GM12875 (cell line): ENCODE measurements around the gene CSNK1E.

Source experiments
- H3K4me3 ChIP-seq: one replicate; pipeline ENCODE4 v1.5.1; 2011; ENCODE audit warnings: low read depth, low read length, control low read depth
- TF ChIP-seq, protein P1 (sequence below): IDR thresholded peaks from 2 replicates; pipeline ENCODE4 v1.5.1; 2011; ENCODE audit warnings: low read depth, mild to moderate bottlenecking, control low read depth, inconsistent platforms, low read length, moderate library complexity, borderline replicate concordance; ENCODE audit not compliant: insufficient read depth

Gene CSNK1E

GRCh38 chr22:38260761-38261681 lies 56.2 kb downstream of the CSNK1E start:
- TF ChIP-seq, protein P1, sequence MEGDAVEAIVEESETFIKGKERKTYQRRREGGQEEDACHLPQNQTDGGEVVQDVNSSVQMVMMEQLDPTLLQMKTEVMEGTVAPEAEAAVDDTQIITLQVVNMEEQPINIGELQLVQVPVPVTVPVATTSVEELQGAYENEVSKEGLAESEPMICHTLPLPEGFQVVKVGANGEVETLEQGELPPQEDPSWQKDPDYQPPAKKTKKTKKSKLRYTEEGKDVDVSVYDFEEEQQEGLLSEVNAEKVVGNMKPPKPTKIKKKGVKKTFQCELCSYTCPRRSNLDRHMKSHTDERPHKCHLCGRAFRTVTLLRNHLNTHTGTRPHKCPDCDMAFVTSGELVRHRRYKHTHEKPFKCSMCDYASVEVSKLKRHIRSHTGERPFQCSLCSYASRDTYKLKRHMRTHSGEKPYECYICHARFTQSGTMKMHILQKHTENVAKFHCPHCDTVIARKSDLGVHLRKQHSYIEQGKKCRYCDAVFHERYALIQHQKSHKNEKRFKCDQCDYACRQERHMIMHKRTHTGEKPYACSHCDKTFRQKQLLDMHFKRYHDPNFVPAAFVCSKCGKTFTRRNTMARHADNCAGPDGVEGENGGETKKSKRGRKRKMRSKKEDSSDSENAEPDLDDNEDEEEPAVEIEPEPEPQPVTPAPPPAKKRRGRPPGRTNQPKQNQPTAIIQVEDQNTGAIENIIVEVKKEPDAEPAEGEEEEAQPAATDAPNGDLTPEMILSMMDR, result no peak
- H3K4me3 ChIP-seq, result no peak overlapping the region

- TF ChIP-seq, protein P1, result no peak
- no peak overlapping the region for H3K4me3 ChIP-seq
These were observed 57.9 kb downstream of the CSNK1E start for GRCh38 chr22:38259370-38259769.

GRCh38 chr22:38258895-38259294 lies 58.3 kb downstream of the CSNK1E start:
- H3K4me3 ChIP-seq, result no peak overlapping the region
- TF ChIP-seq, protein P1, result no peak

DNA sequence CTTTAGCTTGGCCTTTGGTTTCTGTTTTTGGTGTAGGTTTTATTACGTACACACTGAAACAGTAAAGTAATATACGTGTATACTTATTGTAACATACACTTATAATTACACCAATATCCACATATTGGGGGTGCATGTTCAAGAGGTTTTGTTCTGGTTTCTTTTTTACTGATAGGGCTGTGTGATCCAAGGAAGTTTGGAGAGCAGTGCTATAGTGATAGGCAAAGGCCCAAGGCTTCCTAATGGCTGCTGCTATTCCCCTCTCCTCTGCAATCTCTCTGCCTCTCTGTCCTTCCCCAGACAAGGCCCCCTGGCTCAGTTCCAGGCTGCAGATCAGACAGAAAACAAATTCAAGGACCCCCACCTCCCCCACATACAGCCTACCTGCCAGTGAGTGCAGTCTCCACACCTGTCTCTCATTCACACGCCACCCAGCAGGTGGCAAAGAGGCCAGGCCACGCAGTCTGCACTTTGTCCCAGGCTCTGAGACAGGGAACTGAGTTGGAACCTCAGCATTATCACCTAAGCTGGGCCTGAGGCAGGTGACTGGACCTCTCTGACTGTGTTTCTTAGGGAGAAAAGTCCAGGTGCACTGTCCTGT lies 59.5 kb downstream of the CSNK1E start:
- H3K4me3 ChIP-seq, result no peak overlapping the region
- TF ChIP-seq, protein P1, result no peak

- TF ChIP-seq, protein P1, result no peak
- no peak overlapping the region for H3K4me3 ChIP-seq
These were observed 60.1 kb downstream of the CSNK1E start for GRCh38 chr22:38257181-38257580.

- TF ChIP-seq, protein P1, result no peak
- no peak overlapping the region for H3K4me3 ChIP-seq
These were observed 61.5 kb downstream of the CSNK1E start for GRCh38 chr22:38255697-38256096.

DNA sequence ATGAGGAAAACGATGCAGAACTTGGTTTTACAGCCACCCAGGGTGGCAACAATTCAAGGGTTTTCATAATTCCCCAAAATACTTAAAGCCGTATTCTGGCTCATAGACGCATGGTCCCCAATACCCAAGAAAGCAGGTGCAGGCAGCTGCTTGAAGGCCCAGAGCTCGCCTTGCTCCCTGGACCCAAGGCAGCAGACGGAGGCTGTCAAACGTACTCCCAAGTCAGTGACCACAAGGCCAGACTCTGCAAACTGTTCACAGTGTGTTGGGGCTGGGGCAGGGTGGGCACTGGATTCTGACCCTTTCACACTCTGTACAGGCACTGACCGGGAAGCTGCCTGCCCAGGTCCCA lies 65.9 kb downstream of the CSNK1E start:
- TF ChIP-seq, protein P1, result no peak
- no peak overlapping the region for H3K4me3 ChIP-seq
